OCI-LY3 (cell line): ENCODE measurements around the gene POU2AF3.
A peak's percentile ranks its signal among the peaks of the same experiment; 100 is the strongest.
"Not testable (repeated sequence)": the region's sequence is repeated elsewhere in the genome, so short reads cannot be mapped to it uniquely, and the experiment has no call there.

Source experiments
- H2AFZ ChIP-seq: fragments of 200-600, 300-600 bp; shearing (Covaris generic); 2 replicates; pipeline ENCODE4 v1.6.0; 2014; ENCODE audit warnings: antibody characterized with exemption, low read depth, low read length
- H3K27ac ChIP-seq: fragments of 200-600, 300-600 bp; sonication (generic); 2 replicates; pipeline ENCODE4 v1.5.1; 2014; ENCODE audit warnings: mild to moderate bottlenecking, low read length, moderate library complexity, mixed read lengths
- H3K27me3 ChIP-seq: fragments of 200-600, 300-600 bp; sonication (generic); 2 replicates; pipeline ENCODE4 v1.6.1; 2014; ENCODE audit warnings: low read depth, low read length, mixed read lengths
- H3K36me3 ChIP-seq: fragments of 200-600, 300-600 bp; sonication (generic); replicated peaks from 2 replicates; pipeline ENCODE3; 2014; ENCODE audit warnings: low read depth, low read length, mixed read lengths
- H3K4me1 ChIP-seq: fragments of 300-600, 200-600 bp; sonication (generic); 2 replicates; pipeline ENCODE4 v1.6.1; 2014; ENCODE audit warnings: low read length, mixed read lengths
- H3K4me2 ChIP-seq: fragments of 200-600, 300-600 bp; sonication (generic); 2 replicates; pipeline ENCODE4 v1.6.1; 2014; ENCODE audit warnings: low read length, mixed read lengths
- H3K4me3 ChIP-seq: fragments of 300-600, 200-600 bp; sonication (generic); 2 replicates; pipeline ENCODE4 v1.5.1; 2014; ENCODE audit warnings: antibody characterized with exemption, mild to moderate bottlenecking, low read length, moderate library complexity
- H3K79me2 ChIP-seq: fragments of 300-600, 200-600 bp; shearing (Covaris generic); 2 replicates; pipeline ENCODE4 v1.6.1; 2014; ENCODE audit warnings: mild to moderate bottlenecking, low read length, mixed read lengths
- H3K9ac ChIP-seq: fragments of 300-600, 200-600 bp; shearing (Covaris generic); 2 replicates; pipeline ENCODE4 v1.6.0; 2014; ENCODE audit warnings: mild to moderate bottlenecking, low read length, moderate library complexity
- H3K9me3 ChIP-seq: fragments of 200-600, 300-600 bp; shearing (Covaris generic); 2 replicates; pipeline ENCODE4 v1.6.1; 2014; ENCODE audit warnings: low read length, mixed read lengths; ENCODE audit not compliant: insufficient read depth
- H4K20me1 ChIP-seq: fragments of 200-600, 300-600 bp; sonication (generic); 2 replicates; pipeline ENCODE4 v1.6.1; 2016; ENCODE audit warnings: low read length, mixed read lengths; ENCODE audit not compliant: insufficient read depth
- CTCF ChIP-seq: fragments of 200-600, 300-600 bp; sonication (generic); IDR thresholded peaks from 2 replicates; pipeline ENCODE4 v1.5.1; 2014; ENCODE audit warnings: antibody characterized with exemption, low read length, low read depth
- EZH2phosphoT487 ChIP-seq: fragments of 200-600 bp; shearing (Covaris generic); IDR thresholded peaks from 2 replicates; pipeline ENCODE4 v1.6.1; 2018; ENCODE audit warnings: antibody characterized with exemption, mixed run types, low read depth

POU2AF3 gene

GRCh38 chr11:111282562-111283075 is 15.7 kb upstream of the POU2AF3 start:
- H3K27me3 ChIP-seq: peaks cover 5% of the 10 kb centered on the region
- no peak overlapping the region for H3K9ac ChIP-seq
- no peak overlapping the region for H2AFZ ChIP-seq
- H3K36me3 ChIP-seq: no peaks in the 10 kb centered on the region
- no peak overlapping the region for H3K4me2 ChIP-seq
- peaks cover 29% of the 10 kb centered on the region for H3K4me1 ChIP-seq
- H3K79me2 ChIP-seq: no peaks in the 10 kb centered on the region
- no peak overlapping the region for H3K4me3 ChIP-seq
- TF ChIP-seq EZH2phosphoT487 (no peak), CTCF (no peak)
- H4K20me1 ChIP-seq: no peaks in the 10 kb centered on the region
- H3K9me3 ChIP-seq: no peaks in the 10 kb centered on the region
- H3K27ac ChIP-seq: no peak overlapping the region

GRCh38 chr11:111283945-111284481 is 14.3 kb upstream of the POU2AF3 start:
- H3K36me3 ChIP-seq: no peaks in the 10 kb centered on the region
- no peaks in the 10 kb centered on the region for H3K79me2 ChIP-seq
- H3K27ac ChIP-seq: no peak overlapping the region
- no peaks in the 10 kb centered on the region for H3K9me3 ChIP-seq
- no peaks in the 10 kb centered on the region for H4K20me1 ChIP-seq
- peaks cover 29% of the 10 kb centered on the region for H3K4me1 ChIP-seq
- H3K27me3 ChIP-seq: peaks cover 5% of the 10 kb centered on the region
- peak overlapping the region; percentile 38 for H3K9ac ChIP-seq
- H2AFZ ChIP-seq: peak overlapping the region; percentile 69
- H3K4me2 ChIP-seq: peak overlapping the region; percentile 54
- TF ChIP-seq EZH2phosphoT487 (no peak), CTCF (no peak)
- H3K4me3 ChIP-seq: peak overlapping the region; percentile 39

GRCh38 chr11:111285189-111286091 is 12.9 kb upstream of the POU2AF3 start:
- peaks cover 5% of the 10 kb centered on the region for H3K27me3 ChIP-seq
- H3K4me1 ChIP-seq: peaks cover 29% of the 10 kb centered on the region
- H3K36me3 ChIP-seq: no peaks in the 10 kb centered on the region
- no peak overlapping the region for H3K4me3 ChIP-seq
- TF ChIP-seq EZH2phosphoT487 (no peak), CTCF (no peak)
- H3K79me2 ChIP-seq: no peaks in the 10 kb centered on the region
- no peaks in the 10 kb centered on the region for H4K20me1 ChIP-seq
- H3K4me2 ChIP-seq: no peak overlapping the region
- H2AFZ ChIP-seq: no peak overlapping the region
- H3K27ac ChIP-seq: no peak overlapping the region
- H3K9ac ChIP-seq: no peak overlapping the region
- no peaks in the 10 kb centered on the region for H3K9me3 ChIP-seq

- TF ChIP-seq EZH2phosphoT487 (no peak), CTCF (no peak)
- Histone ChIP-seq H3K36me3 (no peaks in the 10 kb centered on the region), H3K27ac (no peak overlapping the region)
Observed at GRCh38 chr11:111291764-111292163, 6.6 kb upstream of the POU2AF3 start.

GRCh38 chr11:111292408-111292807 is 5.9 kb upstream of the POU2AF3 start:
- H3K4me1 ChIP-seq, H3K4me2 ChIP-seq, H2AFZ ChIP-seq, H3K4me3 ChIP-seq, H3K79me2 ChIP-seq, H3K9ac ChIP-seq, H3K36me3 ChIP-seq, H3K27me3 ChIP-seq, H3K27ac ChIP-seq, H4K20me1 ChIP-seq, H3K9me3 ChIP-seq: not testable (repeated sequence)

More at GRCh38 chr11:111291764-111292163, 6.6 kb upstream of the POU2AF3 start:
- peaks cover 8% of the 10 kb centered on the region for H3K4me1 ChIP-seq
- no peak overlapping the region for H3K9ac ChIP-seq
- no peak overlapping the region for H2AFZ ChIP-seq
- no peaks in the 10 kb centered on the region for H3K9me3 ChIP-seq
- H3K4me3 ChIP-seq: no peak overlapping the region
- H4K20me1 ChIP-seq: no peaks in the 10 kb centered on the region
- H3K4me2 ChIP-seq: no peak overlapping the region
- no peaks in the 10 kb centered on the region for H3K27me3 ChIP-seq
- H3K79me2 ChIP-seq: no peaks in the 10 kb centered on the region
